GM19025 (cell line): ENCODE results near the gene CPB2.

Source experiments
- ATAC-seq: cut with Tn5 transposase; IDR thresholded peaks from one replicate; pipeline ENCODE4 v1.9.1; 2021; ENCODE audit warnings: mild to moderate bottlenecking, low read depth, moderate library complexity; ENCODE audit not compliant: unreplicated experiment

Gene CPB2

DNA sequence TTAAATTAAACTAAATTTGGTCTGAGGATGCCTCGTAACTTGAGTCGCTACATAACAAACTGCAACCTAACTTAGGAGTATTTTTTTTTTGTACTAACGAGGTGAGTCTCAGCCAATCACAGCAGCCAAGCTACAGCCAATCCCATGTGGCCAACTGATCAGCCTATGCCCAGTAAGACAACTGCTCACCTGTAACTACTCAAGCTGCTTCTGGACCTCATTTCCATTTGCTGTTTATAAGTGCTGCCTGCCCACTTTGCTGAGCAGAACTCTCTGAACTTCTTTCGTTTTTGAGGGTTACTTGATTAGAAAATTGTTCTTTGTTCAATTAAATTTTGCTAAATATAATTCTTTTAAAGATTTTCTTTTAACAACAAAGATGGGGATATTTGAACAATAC, 3.8 kb downstream of the CPB2 start:
- ATAC-seq, result no peak

DNA sequence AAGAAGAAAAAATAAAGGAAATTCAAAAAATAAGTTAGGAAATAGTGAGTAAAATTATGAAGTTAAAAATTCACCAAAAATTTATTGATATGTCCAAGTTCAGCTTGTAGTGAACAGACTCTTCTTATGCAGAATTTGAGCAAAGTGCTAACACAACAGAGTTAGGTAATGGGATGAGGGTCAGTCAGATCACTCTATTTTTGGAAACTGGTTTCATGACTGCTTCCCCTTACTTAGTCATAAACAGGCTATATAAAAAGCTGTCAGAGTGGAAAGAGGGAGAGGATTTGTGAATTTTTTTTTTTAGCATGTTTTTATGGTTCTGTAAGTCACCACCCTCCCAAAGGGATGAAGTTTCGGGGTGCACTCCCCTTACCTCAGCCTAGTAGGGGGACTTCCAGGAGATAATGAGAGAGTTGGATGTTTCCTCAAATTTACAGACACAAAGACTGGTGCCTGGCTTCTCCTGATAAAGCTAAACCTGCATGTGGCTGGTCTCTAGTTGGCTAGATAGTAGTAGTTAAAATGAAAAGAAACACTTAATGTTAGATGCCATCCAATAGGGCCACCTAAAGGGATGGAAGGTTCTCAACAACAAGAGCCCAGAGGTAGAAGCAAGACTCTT, 4.5 kb downstream of the CPB2 start:
- no peak for ATAC-seq

GRCh38 chr13:46097663-46098062, 7.2 kb downstream of the CPB2 start:
- ATAC-seq, result no peak

DNA sequence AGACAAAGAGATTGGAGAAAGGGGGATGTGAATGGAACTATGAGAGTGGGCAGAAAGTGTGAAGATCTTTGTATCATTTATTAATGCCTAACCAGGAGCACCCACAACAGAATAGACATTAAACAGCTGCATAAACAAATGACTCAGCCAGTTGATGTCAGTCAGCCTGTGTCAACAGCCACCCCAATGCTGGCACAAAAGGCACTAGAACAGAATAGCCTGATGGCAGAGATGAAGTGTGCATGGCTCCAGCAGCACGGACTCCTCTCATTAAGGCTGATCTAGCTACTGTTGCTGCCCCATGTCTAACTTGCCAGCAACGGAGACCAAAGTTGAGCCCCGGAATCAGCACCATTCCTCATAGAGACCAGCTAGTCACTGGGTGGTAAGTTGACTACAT, 7.8 kb downstream of the CPB2 start:
- ATAC-seq, result no peak

- ATAC-seq, result no peak
Measured at GRCh38 chr13:46094478-46094877, 10.4 kb downstream of the CPB2 start.

GRCh38 chr13:46088821-46089562, 15.8 kb downstream of the CPB2 start:
- no peak for ATAC-seq

GRCh38 chr13:46087481-46087880, 17.4 kb downstream of the CPB2 start:
- no peak for ATAC-seq

DNA sequence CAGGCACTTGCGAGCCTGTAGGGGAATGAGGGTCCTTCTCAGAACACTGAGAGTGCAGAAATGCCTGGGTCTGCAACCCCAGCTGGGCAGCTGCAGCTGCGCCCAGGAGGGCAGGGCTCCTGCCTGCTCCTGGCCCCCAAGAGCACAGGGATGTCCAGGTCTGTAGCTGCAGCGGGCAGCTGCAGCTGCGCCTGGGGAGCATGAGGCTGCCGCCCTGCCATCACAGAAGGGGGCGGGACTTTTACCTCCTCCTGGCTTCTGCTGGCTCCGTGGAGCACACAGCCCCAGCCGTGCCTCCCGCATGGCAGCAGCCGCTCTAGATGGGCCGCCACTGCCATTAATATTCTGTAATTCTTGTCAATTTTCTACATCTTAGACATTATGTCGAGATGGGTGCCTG, 17.8 kb downstream of the CPB2 start:
- no peak for ATAC-seq

DNA sequence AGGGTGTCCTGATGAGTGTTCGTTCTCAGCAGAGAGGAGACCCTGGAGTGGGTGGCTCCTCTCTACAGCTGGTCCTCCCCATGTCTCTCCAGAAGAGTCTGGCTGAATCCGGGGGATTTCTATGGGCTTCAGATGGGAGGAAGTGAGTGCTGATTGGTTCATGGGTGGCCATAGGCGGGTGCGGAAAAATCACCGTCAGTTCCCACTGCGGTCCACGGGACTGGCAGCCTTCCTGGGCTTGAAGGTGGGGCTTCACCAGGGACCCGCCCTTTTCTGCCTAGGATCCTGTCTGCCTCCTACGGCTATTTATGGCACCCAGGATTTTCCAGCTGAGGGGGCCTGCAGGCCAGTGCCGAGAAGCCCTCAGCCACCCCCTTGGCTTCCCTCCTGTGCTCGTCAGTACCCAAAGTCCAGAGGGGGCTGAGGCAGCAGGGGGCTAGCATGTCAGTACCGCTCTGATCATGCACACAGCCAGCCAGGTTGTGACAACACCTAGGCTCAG, 18.4 kb downstream of the CPB2 start:
- no peak for ATAC-seq

- ATAC-seq, result no peak
Measured at GRCh38 chr13:46085737-46086136, 19.1 kb downstream of the CPB2 start.

GRCh38 chr13:46082324-46082723, 22.5 kb downstream of the CPB2 start:
- ATAC-seq, result no peak

DNA sequence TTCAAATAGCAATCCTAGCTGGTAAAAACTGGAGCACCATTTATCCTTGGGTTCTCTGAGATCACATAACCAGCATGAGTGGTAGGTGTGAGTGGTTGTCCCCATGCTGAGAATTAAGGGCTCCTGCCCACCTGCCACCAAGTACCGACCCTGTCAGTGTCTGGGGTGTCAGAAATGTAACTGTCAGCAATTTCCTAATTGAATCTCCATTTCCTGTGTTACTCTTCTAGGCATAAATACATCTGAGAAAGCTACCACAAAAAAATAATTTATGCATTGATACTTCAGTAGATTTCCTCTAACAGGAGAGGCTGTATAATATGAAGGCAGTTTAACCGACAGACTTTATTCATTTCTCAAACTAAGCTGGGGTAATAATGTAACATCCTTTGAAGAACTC, 25.1 kb downstream of the CPB2 start:
- no peak for ATAC-seq

- no peak for ATAC-seq
Measured at GRCh38 chr13:46077265-46077664, 27.6 kb downstream of the CPB2 start.

DNA sequence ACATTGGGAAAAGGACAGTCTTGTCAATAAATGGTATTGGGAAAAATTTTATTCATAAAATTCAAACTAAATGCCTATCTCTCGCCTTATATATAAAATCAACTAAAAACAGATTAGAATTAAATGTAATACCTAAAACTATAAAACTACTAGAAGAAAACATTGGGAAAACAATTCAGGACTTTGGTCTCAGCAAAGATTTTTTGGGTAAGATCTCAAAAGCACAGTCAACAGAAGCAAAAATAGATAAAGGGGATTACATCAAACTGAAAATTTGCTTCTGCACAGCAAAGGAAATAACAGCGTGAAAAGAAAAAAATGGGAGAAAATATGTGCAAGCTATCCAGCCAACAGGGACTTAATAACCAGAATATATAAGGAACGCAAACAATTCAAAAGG, 28.0 kb downstream of the CPB2 start:
- ATAC-seq, result no peak

GRCh38 chr13:46075811-46076210, 29.0 kb downstream of the CPB2 start:
- no peak for ATAC-seq

DNA sequence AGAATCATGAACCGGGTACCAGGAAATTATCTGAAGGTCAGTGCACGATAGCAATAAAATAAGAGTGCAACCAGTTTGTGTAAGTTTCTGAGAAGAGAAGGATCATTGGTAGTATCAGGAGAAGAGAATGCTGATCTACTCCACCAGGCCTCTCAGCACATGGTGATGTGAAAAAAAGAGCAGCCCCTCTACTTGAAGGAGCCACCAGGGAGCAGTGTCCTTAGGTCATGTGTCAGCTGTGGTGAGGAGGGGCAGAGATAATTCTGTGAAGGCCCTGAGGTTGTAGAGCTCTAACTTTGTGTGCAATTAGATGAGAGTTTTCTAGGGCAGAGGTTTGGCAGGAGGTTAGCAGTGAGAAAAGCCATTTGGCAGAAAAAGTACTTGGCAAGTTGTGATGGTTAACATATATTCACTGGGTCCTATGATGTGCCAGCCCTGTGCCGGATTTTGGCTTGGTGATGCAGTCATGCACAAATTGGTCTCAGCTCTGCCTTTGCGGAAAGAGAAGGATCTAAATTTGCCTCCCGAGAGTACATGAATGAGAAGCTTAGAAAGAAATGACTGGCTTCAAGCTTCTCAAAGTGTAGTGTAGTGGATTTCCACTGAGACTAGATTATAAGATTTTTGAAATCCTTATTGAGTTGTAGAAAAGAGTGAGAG, 33.1 kb downstream of the CPB2 start:
- ATAC-seq, result peak; percentile 90

DNA sequence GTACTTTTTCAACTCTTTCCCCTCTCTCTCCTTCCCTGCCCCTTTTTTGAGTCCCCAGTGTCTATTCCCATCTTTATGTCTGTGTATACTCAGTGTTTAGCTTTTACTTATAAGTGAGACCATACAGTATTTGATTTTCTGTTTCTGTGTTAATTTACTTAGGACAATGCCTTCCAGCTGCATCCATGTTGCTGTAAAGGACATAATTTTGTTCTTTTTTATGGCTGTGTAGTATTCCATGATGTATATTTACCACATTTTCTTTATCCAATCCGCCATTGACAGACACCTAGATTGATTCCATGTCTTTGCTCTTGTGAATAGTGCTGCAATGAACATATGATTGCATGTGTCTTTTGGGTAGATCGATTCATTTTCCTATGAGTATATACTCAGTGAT, 41.5 kb downstream of the CPB2 start:
- ATAC-seq, result no peak

DNA sequence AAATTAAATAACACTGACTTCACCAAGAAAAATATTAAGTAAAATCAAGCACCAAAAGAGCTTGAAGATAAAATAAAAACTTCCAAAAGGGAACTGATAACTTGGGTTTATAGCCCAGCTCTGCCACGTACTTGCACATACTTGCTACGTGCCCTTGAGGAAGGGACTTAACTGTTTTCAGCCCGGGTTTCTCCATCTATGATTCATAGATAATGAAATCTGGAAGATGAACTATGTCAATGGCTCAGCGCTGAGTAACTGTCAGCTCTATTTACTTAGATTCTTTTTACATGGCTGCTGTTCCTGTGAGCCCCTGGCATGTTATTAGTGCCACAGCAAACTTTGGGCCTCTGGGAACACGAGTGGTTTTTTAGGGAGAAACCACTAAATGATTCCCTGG, 42.6 kb downstream of the CPB2 start:
- ATAC-seq, result no peak

DNA sequence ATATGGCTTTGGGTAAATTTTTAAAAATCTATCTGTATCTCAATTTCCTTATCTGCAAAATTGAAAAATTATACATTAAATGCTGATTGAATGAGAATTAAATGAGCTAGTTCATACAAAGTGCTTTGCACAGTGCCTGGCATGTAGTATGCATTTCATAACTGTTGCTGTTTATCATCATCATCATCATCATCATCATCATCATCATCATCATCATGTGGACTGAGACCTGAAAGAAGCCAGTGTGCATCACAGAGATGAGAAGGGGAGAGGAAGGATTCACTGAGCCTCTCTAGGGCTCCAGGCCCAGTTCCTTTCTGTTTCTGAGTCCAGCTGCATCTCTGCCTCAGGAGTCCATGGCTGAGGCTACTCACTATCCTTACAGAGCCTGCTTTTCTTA, 45.4 kb downstream of the CPB2 start:
- no peak for ATAC-seq

DNA sequence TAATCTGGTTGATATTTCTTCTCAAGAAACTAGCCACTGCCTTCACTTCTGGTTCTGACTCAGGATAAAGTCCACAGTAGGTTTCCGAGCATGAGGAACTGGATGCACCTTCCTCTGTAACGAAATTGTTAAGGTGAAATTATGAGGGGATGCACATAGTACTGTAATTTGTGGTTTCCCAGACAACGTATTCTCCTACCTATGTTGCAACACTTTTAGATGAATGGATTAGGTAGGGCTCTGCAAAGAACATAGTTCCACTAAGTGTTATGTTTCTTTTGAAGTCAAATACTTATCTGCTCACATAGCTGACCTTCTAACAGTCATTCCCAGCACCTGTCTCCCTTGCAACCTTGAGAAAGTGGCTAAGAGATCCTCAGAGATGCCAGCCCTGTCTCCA, 46.6 kb downstream of the CPB2 start:
- no peak for ATAC-seq

DNA sequence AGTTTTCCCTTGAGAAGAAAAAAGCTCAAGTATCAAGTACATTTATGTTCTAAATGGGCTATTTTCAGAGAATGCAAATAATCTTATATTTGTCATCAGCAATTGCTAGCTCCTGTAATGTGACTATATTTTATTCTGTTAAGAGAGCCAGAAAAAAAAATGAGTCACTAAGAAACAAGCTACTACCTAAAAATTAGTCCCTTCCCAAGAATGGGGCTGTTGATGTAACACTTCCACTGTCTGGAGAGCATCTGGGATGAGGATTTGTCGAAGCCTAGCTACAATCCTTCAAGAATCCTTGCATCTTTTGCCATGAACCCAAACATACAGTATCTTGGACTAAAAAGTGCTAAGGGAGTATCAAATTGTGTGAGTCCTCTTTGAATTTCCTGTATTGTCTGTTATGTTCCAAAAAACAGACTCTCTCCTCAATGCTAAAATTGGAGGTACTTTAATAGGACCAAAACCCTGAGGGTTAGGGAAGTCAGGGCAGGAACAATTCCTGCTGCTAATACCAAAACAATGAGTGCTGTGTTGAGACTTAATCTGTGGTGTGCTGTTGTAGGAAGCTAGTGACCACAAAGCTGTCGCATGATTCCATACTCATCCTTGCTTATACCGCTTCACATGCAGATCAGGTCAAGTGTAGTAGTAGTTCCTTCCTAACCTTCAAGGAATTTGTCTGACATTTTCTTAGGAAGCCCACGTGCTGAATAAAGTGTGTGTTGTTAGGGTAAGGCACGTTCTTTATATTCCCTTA, 47.4 kb downstream of the CPB2 start:
- no peak for ATAC-seq
